ENCODE data around the gene GPR31.

DNA sequence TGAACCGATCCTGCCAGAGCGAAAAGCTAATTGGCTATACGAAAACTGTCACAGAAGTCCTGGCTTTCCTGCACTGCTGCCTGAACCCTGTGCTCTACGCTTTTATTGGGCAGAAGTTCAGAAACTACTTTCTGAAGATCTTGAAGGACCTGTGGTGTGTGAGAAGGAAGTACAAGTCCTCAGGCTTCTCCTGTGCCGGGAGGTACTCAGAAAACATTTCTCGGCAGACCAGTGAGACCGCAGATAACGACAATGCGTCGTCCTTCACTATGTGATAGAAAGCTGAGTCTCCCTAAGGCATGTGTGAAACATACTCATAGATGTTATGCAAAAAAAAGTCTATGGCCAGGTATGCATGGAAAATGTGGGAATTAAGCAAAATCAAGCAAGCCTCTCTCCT lies 20.7 kb downstream of the GPR31 start:
- TF ChIP-seq EP300 (IDR thresholded peaks at IDR 0.05), result no peak
- TF ChIP-seq, protein P1, sequence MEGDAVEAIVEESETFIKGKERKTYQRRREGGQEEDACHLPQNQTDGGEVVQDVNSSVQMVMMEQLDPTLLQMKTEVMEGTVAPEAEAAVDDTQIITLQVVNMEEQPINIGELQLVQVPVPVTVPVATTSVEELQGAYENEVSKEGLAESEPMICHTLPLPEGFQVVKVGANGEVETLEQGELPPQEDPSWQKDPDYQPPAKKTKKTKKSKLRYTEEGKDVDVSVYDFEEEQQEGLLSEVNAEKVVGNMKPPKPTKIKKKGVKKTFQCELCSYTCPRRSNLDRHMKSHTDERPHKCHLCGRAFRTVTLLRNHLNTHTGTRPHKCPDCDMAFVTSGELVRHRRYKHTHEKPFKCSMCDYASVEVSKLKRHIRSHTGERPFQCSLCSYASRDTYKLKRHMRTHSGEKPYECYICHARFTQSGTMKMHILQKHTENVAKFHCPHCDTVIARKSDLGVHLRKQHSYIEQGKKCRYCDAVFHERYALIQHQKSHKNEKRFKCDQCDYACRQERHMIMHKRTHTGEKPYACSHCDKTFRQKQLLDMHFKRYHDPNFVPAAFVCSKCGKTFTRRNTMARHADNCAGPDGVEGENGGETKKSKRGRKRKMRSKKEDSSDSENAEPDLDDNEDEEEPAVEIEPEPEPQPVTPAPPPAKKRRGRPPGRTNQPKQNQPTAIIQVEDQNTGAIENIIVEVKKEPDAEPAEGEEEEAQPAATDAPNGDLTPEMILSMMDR (IDR thresholded peaks at IDR 0.05), result no peak

All from sigmoid colon (tissue), 4 donors.